SJSA1 (cell line): ENCODE data around the gene KANSL3. TPM values are rescaled to one million over a fixed set of nuclear protein-coding genes. Genes with fewer than 3 reads are reported as not detected.
"Not testable (repeated sequence)": the region's sequence is repeated elsewhere in the genome, so short reads cannot be mapped to it uniquely, and the experiment has no call there.

Experiments
- DNase-seq, 2 experiments: peaks; one replicate each; pipeline ENCODE4 v3.0.0-alpha.2; 2015 to 2020; ENCODE audit warnings: low spot score in 2 of 2, low read depth in 1 of 2
- H3K27ac ChIP-seq: fragments of 250-450 bp; sonication (Bioruptor Pico); 2 replicates; pipeline ENCODE4 v1.5.1; 2020; ENCODE audit warnings: mild to moderate bottlenecking, moderate library complexity
- H3K27me3 ChIP-seq: fragments of 250-450 bp; sonication (Bioruptor Pico); replicated peaks from 2 replicates; pipeline ENCODE4 v1.5.1; 2020; ENCODE audit warnings: mild to moderate bottlenecking, moderate library complexity
- H3K36me3 ChIP-seq: fragments of 250-450 bp; sonication (Bioruptor Pico); 2 replicates; pipeline ENCODE4 v1.5.1; 2020; ENCODE audit warnings: mild to moderate bottlenecking
- H3K4me1 ChIP-seq: fragments of 250-450 bp; sonication (Bioruptor Pico); replicated peaks from 2 replicates; pipeline ENCODE4 v1.6.1; 2021; ENCODE audit warnings: mild to moderate bottlenecking
- H3K4me3 ChIP-seq: fragments of 250-450 bp; sonication (Bioruptor Pico); 2 replicates; pipeline ENCODE4 v1.5.1; 2020; ENCODE audit warnings: mild to moderate bottlenecking
- H3K9me3 ChIP-seq: fragments of 250-450 bp; sonication (Bioruptor Pico); replicated peaks from 2 replicates; pipeline ENCODE4 v1.5.1; 2020; ENCODE audit warnings: mild to moderate bottlenecking
- total RNA-seq: library from RNA; depleted of rRNA; stranded (reverse); fragments of >200 nt; shearing (Covaris generic); gene quantifications from 2 replicates; pipeline ENCODE4 v1.2.3, GENCODE V29; 2014

The KANSL3 gene
- total RNA-seq, 1 experiment from 2014 or later: 31.4 TPM

GRCh38 chr2:96665083-96665569 lies 27.0 kb upstream of the KANSL3 start:
- H3K27ac ChIP-seq: peak overlapping the region; percentile 76
- peaks cover 18% of the 10 kb centered on the region for H3K4me1 ChIP-seq
- no peak overlapping the region for H3K4me3 ChIP-seq
- H3K36me3 ChIP-seq: no peaks in the 10 kb centered on the region
- no peaks in the 10 kb centered on the region for H3K9me3 ChIP-seq
- H3K27me3 ChIP-seq: no peaks in the 10 kb centered on the region
- peak; percentile 64 to 87 for DNase-seq

- H3K27me3 ChIP-seq: no peaks in the 10 kb centered on the region
- DNase-seq: no peak
- H3K27ac ChIP-seq: peak overlapping the region; percentile 76
- H3K36me3 ChIP-seq: no peaks in the 10 kb centered on the region
- H3K4me1 ChIP-seq: peaks cover 18% of the 10 kb centered on the region
- no peaks in the 10 kb centered on the region for H3K9me3 ChIP-seq
- H3K4me3 ChIP-seq: no peak overlapping the region
Measured at GRCh38 chr2:96664366-96664925, 26.3 kb upstream of the KANSL3 start.

- H3K27me3 ChIP-seq: no peaks in the 10 kb centered on the region
- H3K4me3 ChIP-seq: no peak overlapping the region
- no peaks in the 10 kb centered on the region for H3K36me3 ChIP-seq
- no peak overlapping the region for H3K27ac ChIP-seq
- DNase-seq: no peak
- no peaks in the 10 kb centered on the region for H3K9me3 ChIP-seq
- peaks cover 18% of the 10 kb centered on the region for H3K4me1 ChIP-seq
Measured at GRCh38 chr2:96663829-96664228, 25.7 kb upstream of the KANSL3 start.

- no peak for DNase-seq
- no peaks in the 10 kb centered on the region for H3K36me3 ChIP-seq
- H3K4me1 ChIP-seq: peaks cover 18% of the 10 kb centered on the region
- no peak overlapping the region for H3K4me3 ChIP-seq
- H3K27ac ChIP-seq: no peak overlapping the region
- no peaks in the 10 kb centered on the region for H3K27me3 ChIP-seq
- H3K9me3 ChIP-seq: no peaks in the 10 kb centered on the region
Measured at GRCh38 chr2:96663177-96663576, 25.1 kb upstream of the KANSL3 start.

- Histone ChIP-seq H3K9me3 (no peaks in the 10 kb centered on the region), H3K27ac (no peak overlapping the region), H3K36me3 (no peaks in the 10 kb centered on the region), H3K27me3 (no peaks in the 10 kb centered on the region), H3K4me3 (no peak overlapping the region), H3K4me1 (peaks cover 18% of the 10 kb centered on the region)
- DNase-seq: no peak
Measured at GRCh38 chr2:96662360-96662759, 24.2 kb upstream of the KANSL3 start.

GRCh38 chr2:96661324-96661723 lies 23.2 kb upstream of the KANSL3 start:
- Histone ChIP-seq H3K4me3 (no peak overlapping the region), H3K27me3 (no peaks in the 10 kb centered on the region), H3K27ac (no peak overlapping the region), H3K4me1 (peaks cover 18% of the 10 kb centered on the region), H3K36me3 (no peaks in the 10 kb centered on the region), H3K9me3 (no peaks in the 10 kb centered on the region)
- DNase-seq: no peak

GRCh38 chr2:96656540-96656939 lies 18.4 kb upstream of the KANSL3 start:
- no peaks in the 10 kb centered on the region for H3K4me1 ChIP-seq
- no peaks in the 10 kb centered on the region for H3K9me3 ChIP-seq
- no peak overlapping the region for H3K27ac ChIP-seq
- H3K4me3 ChIP-seq: no peak overlapping the region
- H3K36me3 ChIP-seq: no peaks in the 10 kb centered on the region
- no peak for DNase-seq
- no peaks in the 10 kb centered on the region for H3K27me3 ChIP-seq

- no peaks in the 10 kb centered on the region for H3K9me3 ChIP-seq
- no peaks in the 10 kb centered on the region for H3K36me3 ChIP-seq
- H3K4me3 ChIP-seq: no peak overlapping the region
- no peak overlapping the region for H3K27ac ChIP-seq
- no peaks in the 10 kb centered on the region for H3K4me1 ChIP-seq
- DNase-seq: no peak
- H3K27me3 ChIP-seq: no peaks in the 10 kb centered on the region
Measured at GRCh38 chr2:96655526-96655925, 17.4 kb upstream of the KANSL3 start.

- H3K36me3 ChIP-seq, H3K4me3 ChIP-seq, H3K27me3 ChIP-seq, H3K4me1 ChIP-seq, DNase-seq, H3K27ac ChIP-seq, H3K9me3 ChIP-seq: not testable (repeated sequence)
Measured at GRCh38 chr2:96654791-96655190, 16.7 kb upstream of the KANSL3 start.

- Histone ChIP-seq H3K27ac (no peak overlapping the region), H3K4me3 (no peak overlapping the region), H3K27me3 (no peaks in the 10 kb centered on the region)
Measured at GRCh38 chr2:96651793-96652192, 13.7 kb upstream of the KANSL3 start.

GRCh38 chr2:96649342-96649741 lies 11.2 kb upstream of the KANSL3 start:
- H3K9me3 ChIP-seq: no peaks in the 10 kb centered on the region
- DNase-seq: no peak

More at GRCh38 chr2:96651793-96652192, 13.7 kb upstream of the KANSL3 start:
- Histone ChIP-seq H3K4me1 (no peaks in the 10 kb centered on the region), H3K36me3 (no peaks in the 10 kb centered on the region), H3K9me3 (no peaks in the 10 kb centered on the region)
- DNase-seq: no peak

GRCh38 chr2:96648306-96648930 lies 10.3 kb upstream of the KANSL3 start:
- H3K36me3 ChIP-seq: no peaks in the 10 kb centered on the region
- no peak overlapping the region for H3K27ac ChIP-seq
- no peak overlapping the region for H3K4me3 ChIP-seq
- H3K9me3 ChIP-seq: no peaks in the 10 kb centered on the region
- no peaks in the 10 kb centered on the region for H3K27me3 ChIP-seq
- no peak for DNase-seq
- H3K4me1 ChIP-seq: no peaks in the 10 kb centered on the region

More at GRCh38 chr2:96649342-96649741, 11.2 kb upstream of the KANSL3 start:
- H3K27me3 ChIP-seq: no peaks in the 10 kb centered on the region
- H3K36me3 ChIP-seq: no peaks in the 10 kb centered on the region
- H3K27ac ChIP-seq: no peak overlapping the region
- no peak overlapping the region for H3K4me3 ChIP-seq
- no peaks in the 10 kb centered on the region for H3K4me1 ChIP-seq

GRCh38 chr2:96647681-96648080 lies 9.6 kb upstream of the KANSL3 start:
- Histone ChIP-seq H3K27me3 (no peaks in the 10 kb centered on the region), H3K27ac (no peak overlapping the region), H3K4me3 (no peak overlapping the region), H3K4me1 (no peaks in the 10 kb centered on the region), H3K36me3 (no peaks in the 10 kb centered on the region), H3K9me3 (no peaks in the 10 kb centered on the region)
- no peak for DNase-seq

GRCh38 chr2:96642564-96643360 lies 4.7 kb upstream of the KANSL3 start, which contains the start of gene FER1L5:
Gene FER1L5, plus strand, starts transcription at chr2:96642764. Its CDS starts 73 bp downstream, at chr2:96642837.
- Histone ChIP-seq H3K9me3 (no peaks in the 10 kb centered on the region), H3K36me3 (no peaks in the 10 kb centered on the region), H3K4me3 (peak within 1 kb of the TSS; percentile 16; the same call in 1 of the 2 replicates), H3K27ac (no peak within 1 kb of the TSS), H3K27me3 (no peaks in the 10 kb centered on the region), H3K4me1 (peaks cover 11% of the 10 kb centered on the region)
- no peak for DNase-seq
